NCI-H748 (cell line): Measurements from ENCODE around the gene FBXO22.
A peak's percentile ranks its signal among the peaks of the same experiment; 100 is the strongest.
"Not testable (repeated sequence)": the region's sequence is repeated elsewhere in the genome, so short reads cannot be mapped to it uniquely, and the experiment has no call there.

ENCODE experiments used
- DNase-seq: peaks from one replicate; lab custom pipeline; 2025; ENCODE audit not compliant: unreplicated experiment; lab: John Stamatoyannopoulos, UW

The FBXO22 gene

GRCh38 chr15:75903331-75904239 lies at the start of gene FBXO22:
Gene FBXO22, plus strand, starts transcription at chr15:75903878. Its CDS starts 86 bp downstream, at chr15:75903964.
- DNase-seq: peak; percentile 92

GRCh38 chr15:75857886-75858285 lies 45.8 kb upstream of the FBXO22 start:
- DNase-seq: no peak

DNA sequence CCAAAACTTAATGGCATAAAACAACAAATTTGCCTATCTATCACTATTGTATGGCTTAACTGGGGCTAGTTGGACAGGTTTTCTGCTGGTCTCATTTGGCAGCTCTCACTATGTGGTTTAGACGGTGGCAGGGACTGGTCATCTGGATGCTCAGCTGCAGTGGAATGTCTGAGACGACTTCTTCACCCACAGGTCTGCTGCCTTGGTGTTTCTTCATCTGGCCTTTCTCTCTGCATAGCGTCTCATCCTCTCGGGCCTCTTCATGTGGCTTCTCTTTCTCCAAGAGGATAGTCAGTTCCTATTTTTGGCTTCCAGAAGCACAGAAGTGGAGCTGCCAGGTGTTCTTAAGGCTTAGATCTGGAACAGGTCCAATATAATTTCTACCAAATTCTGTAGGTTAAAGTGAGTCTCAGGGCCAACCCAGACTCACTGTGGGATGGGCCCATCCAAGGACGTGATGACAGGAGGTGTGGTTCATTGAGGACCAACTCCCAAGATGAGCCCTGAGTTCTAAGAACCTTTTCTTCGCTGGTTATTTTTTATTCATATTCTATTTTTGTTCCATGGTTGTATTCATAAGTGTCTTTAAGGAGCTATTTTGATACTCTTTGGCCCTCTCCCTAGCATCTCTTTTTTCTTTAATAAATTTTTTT lies 41.8 kb upstream of the FBXO22 start:
- DNase-seq: no peak

- DNase-seq: no peak
These were observed 40.9 kb upstream of the FBXO22 start for GRCh38 chr15:75862796-75863195.

GRCh38 chr15:75864213-75865059 lies 39.2 kb upstream of the FBXO22 start:
- no peak for DNase-seq

DNA sequence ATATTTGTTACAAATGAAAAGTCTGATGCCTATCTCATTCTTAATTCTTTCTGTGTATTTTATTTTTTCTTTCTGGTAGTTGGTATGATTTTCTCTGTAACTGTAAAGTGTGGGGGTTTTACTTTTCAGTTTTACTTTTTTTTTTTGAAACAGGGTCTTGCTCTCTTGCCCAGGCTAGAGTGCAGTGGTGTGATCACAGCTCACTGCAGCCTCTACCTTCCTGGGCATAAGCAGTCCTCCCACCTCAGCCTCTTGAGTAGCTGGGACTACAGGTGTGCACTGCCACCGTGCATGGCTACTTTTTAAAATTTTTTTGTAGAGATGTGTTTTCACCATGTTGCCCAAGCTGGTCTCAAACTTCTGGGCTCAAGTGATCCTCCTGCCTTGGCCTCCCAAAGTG lies 37.6 kb upstream of the FBXO22 start:
- not testable (repeated sequence) for DNase-seq

DNA sequence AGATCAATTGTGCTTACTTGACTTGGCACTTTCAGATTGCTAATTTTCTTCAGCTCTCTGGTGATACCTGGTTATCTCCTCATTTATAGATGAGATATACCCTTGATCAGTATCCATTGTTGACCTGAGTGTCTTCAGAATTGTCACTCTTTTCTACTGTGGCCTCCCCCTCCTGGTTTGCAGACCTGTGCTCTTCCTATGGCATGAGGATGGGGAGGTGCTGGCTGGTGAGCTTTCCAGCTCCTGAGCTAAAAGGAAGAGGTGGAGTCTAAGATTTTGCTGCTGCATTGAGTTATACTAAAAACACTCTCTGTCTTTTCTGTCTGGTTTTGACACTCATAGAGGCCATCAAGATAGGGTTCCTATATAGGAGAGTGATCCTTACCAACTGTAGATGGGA lies 36.8 kb upstream of the FBXO22 start:
- DNase-seq: no peak

DNA sequence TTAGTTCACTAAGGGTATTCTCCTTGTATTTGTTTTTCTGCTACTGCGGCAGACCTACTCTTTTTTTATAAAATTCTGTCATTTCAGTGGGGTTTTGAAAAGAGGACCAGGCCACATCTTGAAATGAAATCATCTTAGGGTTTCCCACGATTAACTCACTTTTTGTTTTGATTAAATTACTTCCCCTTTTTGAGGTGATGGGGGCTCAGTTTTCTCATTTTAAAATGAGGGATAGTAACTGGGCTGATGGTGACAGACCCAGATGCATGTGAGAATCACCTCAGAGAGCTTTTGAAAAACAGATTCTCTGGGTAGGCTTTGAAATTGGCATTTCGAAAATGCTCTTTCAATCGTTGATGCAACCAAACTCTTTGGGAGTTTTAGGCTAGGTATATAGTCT lies 36.2 kb upstream of the FBXO22 start:
- no peak for DNase-seq

DNA sequence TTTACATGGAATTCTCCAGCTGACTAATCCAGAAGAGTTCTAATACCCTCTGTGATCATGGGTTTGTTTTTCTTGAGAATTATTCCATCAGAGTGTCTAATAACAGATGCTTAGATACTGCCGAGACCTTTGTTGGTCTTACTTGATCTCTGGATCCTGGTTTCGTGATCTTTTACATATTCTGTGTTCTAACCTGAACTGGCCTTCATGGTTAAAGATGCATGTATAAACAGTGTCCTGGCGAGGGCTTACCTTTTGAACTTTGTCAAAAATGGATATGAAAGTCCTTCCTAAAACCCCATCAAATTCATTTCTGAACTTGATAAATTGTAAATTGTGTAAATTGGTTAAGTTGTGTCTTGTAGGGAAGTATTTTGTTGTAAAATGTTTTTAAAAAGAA lies 35.7 kb upstream of the FBXO22 start:
- no peak for DNase-seq

GRCh38 chr15:75869446-75869845 lies 34.2 kb upstream of the FBXO22 start:
- DNase-seq: no peak

DNA sequence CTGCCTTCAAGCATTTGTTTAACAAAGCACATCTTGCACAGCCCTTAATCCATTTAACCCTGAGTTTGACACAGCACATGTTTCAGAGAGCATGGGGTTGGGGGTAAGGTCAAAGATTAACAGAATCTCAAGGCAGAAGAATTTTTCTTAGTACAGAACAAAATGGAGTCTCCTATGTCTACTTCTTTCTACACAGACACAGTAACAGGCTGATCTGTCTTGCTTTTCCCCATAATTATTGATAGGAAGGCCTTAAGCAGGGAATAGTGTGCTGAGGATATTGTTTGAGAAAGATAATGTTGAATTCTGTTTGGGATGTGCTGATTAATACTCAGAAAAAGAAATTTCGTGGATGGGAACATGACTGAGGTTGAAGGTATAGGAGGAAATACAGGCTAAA lies 32.1 kb upstream of the FBXO22 start:
- DNase-seq: not testable (repeated sequence)

DNA sequence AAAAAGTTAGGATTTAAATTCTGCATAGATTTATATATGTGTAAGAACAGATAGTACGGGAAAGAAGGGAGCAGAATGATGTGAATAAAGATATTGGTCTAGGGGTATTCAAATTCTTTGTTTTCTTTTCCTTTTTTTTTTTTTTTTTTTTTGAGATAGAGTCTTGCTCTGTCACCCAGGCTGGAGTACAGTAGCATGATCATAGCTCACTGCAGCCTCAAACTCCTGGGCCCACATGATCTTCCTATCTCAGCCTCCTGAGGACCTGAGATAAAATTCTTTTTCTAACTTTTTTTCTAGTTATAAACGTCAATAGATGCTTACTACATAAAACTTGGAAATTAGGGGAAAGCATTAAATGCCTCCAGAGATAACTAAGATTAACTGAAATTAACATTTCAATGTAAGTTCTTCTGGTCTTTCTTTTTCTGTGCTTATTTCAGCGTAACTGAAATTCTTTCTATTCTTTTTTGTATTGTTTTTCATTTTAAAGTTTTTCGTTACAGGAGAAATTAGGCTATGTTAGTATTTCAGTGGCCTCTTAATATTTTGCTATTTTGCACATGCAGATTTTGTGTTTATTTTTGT lies 31.2 kb upstream of the FBXO22 start:
- DNase-seq: no peak

DNA sequence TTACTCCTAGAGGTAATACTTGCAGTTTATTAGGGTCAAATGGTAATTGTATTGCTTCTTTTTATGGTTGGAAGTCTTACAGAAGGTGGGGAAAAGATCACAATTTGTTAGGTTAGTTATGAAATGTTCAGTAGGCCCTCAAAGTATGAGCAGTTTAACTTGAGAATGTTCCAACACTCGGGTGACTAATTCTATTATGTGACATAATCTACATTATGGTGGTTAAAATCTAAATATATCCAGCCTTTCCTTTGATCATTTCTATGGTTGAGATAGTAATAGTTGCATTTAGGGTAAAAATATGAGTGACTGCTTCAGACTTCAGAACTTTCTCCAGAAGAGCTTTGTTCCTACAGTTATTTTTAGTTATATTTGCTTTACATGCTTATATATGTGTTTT lies 19.6 kb upstream of the FBXO22 start:
- DNase-seq: no peak

GRCh38 chr15:75887178-75887577 lies 16.5 kb upstream of the FBXO22 start:
- DNase-seq: no peak

- no peak for DNase-seq
These were observed 11.8 kb upstream of the FBXO22 start for GRCh38 chr15:75891895-75892294.

- no peak for DNase-seq
These were observed 7.9 kb upstream of the FBXO22 start for GRCh38 chr15:75895731-75896130.

- DNase-seq: no peak
These were observed 3.1 kb upstream of the FBXO22 start for GRCh38 chr15:75900577-75900976.

DNA sequence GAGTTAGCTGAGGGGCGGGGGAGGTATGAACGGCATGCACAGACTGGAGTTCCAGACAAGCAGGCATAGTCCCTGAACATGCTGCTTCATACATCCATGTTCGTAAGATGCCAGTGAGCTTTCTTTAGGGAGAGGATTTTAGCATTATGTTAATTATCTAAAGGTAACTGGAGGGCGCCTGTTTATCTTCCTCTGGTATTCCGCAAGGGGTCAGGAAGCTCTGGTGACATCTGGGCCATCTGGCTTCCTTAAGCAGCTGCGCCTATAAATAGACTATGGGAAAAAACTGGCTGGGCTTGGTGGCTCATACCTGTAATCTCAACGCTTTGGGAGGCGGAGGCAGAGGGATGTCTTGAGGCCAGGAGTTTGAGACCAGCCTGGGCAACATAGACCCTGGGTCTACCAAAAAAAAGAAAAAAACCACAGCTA lies 1.5 kb upstream of the FBXO22 start:
- no peak for DNase-seq

- DNase-seq: no peak
These were observed 1.6 kb downstream of the FBXO22 start for GRCh38 chr15:75905231-75905630.

DNA sequence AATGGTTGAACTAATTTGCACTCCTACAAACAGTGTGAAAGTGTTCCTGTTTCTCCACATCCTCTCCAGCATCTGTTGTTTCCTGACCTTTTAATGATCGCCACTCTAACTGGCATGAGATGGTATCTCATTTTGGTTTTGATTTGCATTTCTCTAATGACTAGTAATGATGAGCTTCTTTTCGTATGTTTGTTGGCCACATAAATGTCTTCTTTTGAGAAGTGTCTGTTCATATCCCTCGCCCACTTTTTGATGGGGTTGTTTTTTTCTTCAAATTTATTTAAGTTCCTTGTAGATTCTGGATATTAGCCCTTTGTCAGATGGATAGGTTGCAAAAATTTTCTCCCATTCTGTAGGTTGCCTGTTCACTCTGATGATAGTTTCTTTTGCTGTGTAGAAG lies 6.7 kb downstream of the FBXO22 start:
- DNase-seq: not testable (repeated sequence)

- DNase-seq: no peak
These were observed 13.3 kb downstream of the FBXO22 start for GRCh38 chr15:75916978-75917377.
